Measurements from ENCODE around the gene EFCAB6.

EFCAB6 gene

GRCh38 chr22:43514476-43515157 lies 297.5 kb downstream of the EFCAB6 start:
- TF ChIP-seq CTCF (conservative IDR thresholded peaks at IDR 0.05; ENCODE audit: low read length) = no peak
- no peak for TF ChIP-seq EZH2phosphoT487 (IDR thresholded peaks at IDR 0.05; ENCODE audit: borderline replicate concordance)
- Histone ChIP-seq H4K20me1 (ENCODE audit: insufficient read depth, low read length, poor library complexity, severe bottlenecking) (no peaks in the 10 kb centered on the region), H2AFZ (ENCODE audit: low read length) (no peak overlapping the region), H3K4me1 (ENCODE audit: insufficient read depth, low read length, poor library complexity, severe bottlenecking) (no peaks in the 10 kb centered on the region), H3K79me2 (ENCODE audit: insufficient read depth, low read length) (no peaks in the 10 kb centered on the region), H3K4me3 (ENCODE audit: low read length, poor library complexity, severe bottlenecking) (no peak overlapping the region), H3K9me3 (ENCODE audit: insufficient read depth, low read depth, low read length) (no peaks in the 10 kb centered on the region), H3K9me2 (replicated peaks; ENCODE audit: low read depth, low read length) (no peaks in the 10 kb centered on the region), H3K4me2 (ENCODE audit: low read depth, low read length, poor library complexity, severe bottlenecking) (no peak overlapping the region), H3F3A (ENCODE audit: low read depth) (no peaks in the 10 kb centered on the region), H3K9ac (ENCODE audit: low read depth, low read length, poor library complexity, severe bottlenecking) (no peak overlapping the region), H3K27me3 (ENCODE audit: insufficient read depth, low read length, poor library complexity, severe bottlenecking) (no peaks in the 10 kb centered on the region), H3K36me3 (ENCODE audit: insufficient read depth, low read length) (no peaks in the 10 kb centered on the region)

DNA sequence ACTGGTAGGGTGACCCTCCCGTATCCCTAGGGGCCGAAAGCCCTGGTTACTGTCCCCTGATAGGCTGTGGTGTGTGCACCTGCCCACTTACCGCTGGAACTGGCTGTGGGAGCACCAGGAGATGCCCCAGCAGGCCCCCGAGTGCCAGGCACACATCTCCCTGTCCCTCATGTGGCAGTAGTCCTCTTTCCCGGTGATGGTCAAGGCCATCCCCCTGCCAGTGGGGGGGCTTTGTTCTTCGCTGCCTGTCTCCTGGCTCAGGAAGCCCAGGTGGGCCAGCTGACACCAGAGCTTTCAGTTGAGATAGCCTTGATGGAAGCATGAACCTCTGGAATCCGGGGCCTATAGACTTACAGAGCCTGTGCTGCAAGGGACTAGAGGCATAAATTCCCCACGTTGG lies 299.8 kb downstream of the EFCAB6 start:
- Histone ChIP-seq H3K36me3 (ENCODE audit: insufficient read depth, low read length) (no peaks in the 10 kb centered on the region), H3K9me3 (ENCODE audit: insufficient read depth, low read depth, low read length) (no peaks in the 10 kb centered on the region), H3K4me3 (ENCODE audit: low read length, poor library complexity, severe bottlenecking) (no peak overlapping the region), H3K4me1 (ENCODE audit: insufficient read depth, low read length, poor library complexity, severe bottlenecking) (no peaks in the 10 kb centered on the region), H3K9ac (ENCODE audit: low read depth, low read length, poor library complexity, severe bottlenecking) (no peak overlapping the region), H3K9me2 (replicated peaks; ENCODE audit: low read depth, low read length) (no peaks in the 10 kb centered on the region), H4K20me1 (ENCODE audit: insufficient read depth, low read length, poor library complexity, severe bottlenecking) (no peaks in the 10 kb centered on the region), H2AFZ (ENCODE audit: low read length) (no peak overlapping the region), H3K79me2 (ENCODE audit: insufficient read depth, low read length) (no peaks in the 10 kb centered on the region), H3K4me2 (ENCODE audit: low read depth, low read length, poor library complexity, severe bottlenecking) (no peak overlapping the region), H3K27me3 (ENCODE audit: insufficient read depth, low read length, poor library complexity, severe bottlenecking) (no peaks in the 10 kb centered on the region), H3F3A (ENCODE audit: low read depth) (no peaks in the 10 kb centered on the region)
- no peak for TF ChIP-seq EZH2phosphoT487 (IDR thresholded peaks at IDR 0.05; ENCODE audit: borderline replicate concordance)
- no peak for TF ChIP-seq CTCF (conservative IDR thresholded peaks at IDR 0.05; ENCODE audit: low read length)

GRCh38 chr22:43511276-43511910 lies 300.7 kb downstream of the EFCAB6 start:
- H2AFZ ChIP-seq (ENCODE audit: low read length) = no peak overlapping the region
- H3K9ac ChIP-seq (ENCODE audit: low read depth, low read length, poor library complexity, severe bottlenecking) = no peak overlapping the region
- no peak overlapping the region for H3K4me2 ChIP-seq (ENCODE audit: low read depth, low read length, poor library complexity, severe bottlenecking)
- H3K9me2 ChIP-seq (replicated peaks; ENCODE audit: low read depth, low read length) = no peaks in the 10 kb centered on the region
- H3K79me2 ChIP-seq (ENCODE audit: insufficient read depth, low read length) = no peaks in the 10 kb centered on the region
- no peaks in the 10 kb centered on the region for H3K36me3 ChIP-seq (ENCODE audit: insufficient read depth, low read length)
- no peak overlapping the region for H3K4me3 ChIP-seq (ENCODE audit: low read length, poor library complexity, severe bottlenecking)
- H3K4me1 ChIP-seq (ENCODE audit: insufficient read depth, low read length, poor library complexity, severe bottlenecking) = no peaks in the 10 kb centered on the region
- TF ChIP-seq EZH2phosphoT487 (IDR thresholded peaks at IDR 0.05; ENCODE audit: borderline replicate concordance) = no peak
- no peak for TF ChIP-seq CTCF (conservative IDR thresholded peaks at IDR 0.05; ENCODE audit: low read length)
- no peaks in the 10 kb centered on the region for H4K20me1 ChIP-seq (ENCODE audit: insufficient read depth, low read length, poor library complexity, severe bottlenecking)
- no peaks in the 10 kb centered on the region for H3K9me3 ChIP-seq (ENCODE audit: insufficient read depth, low read depth, low read length)
- no peaks in the 10 kb centered on the region for H3F3A ChIP-seq (ENCODE audit: low read depth)
- H3K27me3 ChIP-seq (ENCODE audit: insufficient read depth, low read length, poor library complexity, severe bottlenecking) = no peaks in the 10 kb centered on the region
